Stimulated activated CD8-positive, alpha-beta memory T cell treated with anti-CD3 and anti-CD28 coated beads, Interleukin-2, amount 100 ng/mL, for 1 hour (primary cell): ENCODE data around the gene NIP7.
"Not testable (repeated sequence)": the region's sequence is repeated elsewhere in the genome, so short reads cannot be mapped to it uniquely, and the experiment has no call there.

Experiments
- DNase-seq, 2 donors: peaks; one replicate each; pipeline ENCODE4 v3.0.0-alpha.2; 2020; ENCODE audit warnings: low read depth in 2 of 2

The NIP7 gene

DNA sequence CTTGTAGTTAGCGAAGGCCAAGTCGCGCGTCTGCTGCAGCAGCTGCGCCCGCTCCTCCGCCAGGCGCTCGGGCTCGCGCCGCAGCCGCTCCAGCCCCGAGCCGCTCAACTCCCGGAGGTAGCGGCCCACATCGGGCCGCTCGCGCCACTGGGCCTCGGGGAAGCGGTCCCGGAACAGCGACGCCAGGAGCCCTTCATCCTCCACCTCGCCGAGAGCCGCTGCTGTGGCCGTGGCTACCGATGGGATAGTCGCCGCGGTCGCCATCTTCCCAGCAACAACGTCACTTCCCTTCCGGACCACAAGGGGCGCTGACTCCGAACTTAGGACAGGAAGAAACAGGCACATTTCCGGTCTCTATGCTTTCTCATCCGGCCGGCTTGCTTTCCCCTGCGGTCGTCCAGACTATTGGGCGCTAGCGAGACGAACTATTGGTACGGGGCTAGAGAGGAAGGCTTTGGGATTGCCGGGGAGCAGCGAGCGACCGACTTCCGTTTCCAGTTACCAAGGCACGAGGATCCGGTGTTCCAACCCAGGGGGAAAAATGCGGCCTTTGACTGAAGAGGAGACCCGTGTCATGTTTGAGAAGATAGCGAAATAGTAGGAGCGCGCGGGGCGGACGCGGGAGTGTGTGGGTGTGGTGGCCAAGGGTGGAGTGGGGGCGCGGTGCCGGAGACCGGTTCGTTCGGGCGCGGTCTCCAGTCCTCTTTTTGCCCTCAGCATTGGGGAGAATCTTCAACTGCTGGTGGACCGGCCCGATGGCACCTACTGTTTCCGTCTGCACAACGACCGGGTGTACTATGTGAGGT lies at the start of gene NIP7, which contains the start of gene COG8:
TSS of gene NIP7 (plus strand) at position 484 of the 806 bp plus-strand sequence. CDS start at position 542, 58 bp downstream.
TSS of gene COG8 (minus strand) at position 276 of the 806 bp plus-strand sequence. CDS start at position 264, 12 bp downstream.
- DNase-seq, result peak; percentile 77 to 85

DNA sequence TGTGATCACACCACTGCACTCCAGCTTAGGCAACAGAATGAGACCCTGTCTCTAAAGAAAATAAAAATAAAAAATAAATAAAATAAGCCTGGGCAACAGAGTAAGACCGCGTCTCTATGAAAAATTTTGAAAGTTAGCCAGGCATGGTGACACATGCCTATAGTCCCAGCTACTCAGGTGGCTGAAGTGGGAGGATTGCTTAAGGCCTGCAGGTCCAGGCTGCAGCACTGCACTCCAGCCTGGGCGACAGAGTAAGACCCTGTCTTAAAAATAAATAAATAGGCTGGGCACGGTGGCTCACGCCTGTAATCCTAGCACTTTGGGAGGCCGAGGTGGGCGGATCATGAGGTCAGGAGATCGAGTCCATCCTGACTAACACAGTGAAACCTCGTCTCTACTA lies 47.9 kb upstream of the NIP7 start:
- DNase-seq, result not testable (repeated sequence)

DNA sequence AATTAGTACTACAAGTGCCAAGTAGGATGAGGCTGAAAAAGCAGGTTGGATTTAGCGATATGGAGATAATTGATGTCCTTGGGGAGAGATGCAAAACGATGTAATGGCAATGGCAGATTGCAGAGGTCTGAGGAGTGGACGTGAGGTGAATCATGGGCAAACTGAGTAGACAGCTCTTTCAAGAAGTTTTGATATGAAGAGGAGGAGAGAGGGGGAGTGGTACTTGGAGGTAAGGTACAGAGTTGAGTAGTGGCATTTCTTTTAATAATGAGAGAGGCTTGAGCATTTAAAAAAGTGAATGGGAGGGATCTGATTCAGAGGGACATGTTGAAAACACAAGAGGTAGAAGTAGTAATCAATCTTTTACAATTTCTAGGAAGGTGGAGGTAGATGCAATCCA lies 46.2 kb upstream of the NIP7 start:
- DNase-seq, result no peak

DNA sequence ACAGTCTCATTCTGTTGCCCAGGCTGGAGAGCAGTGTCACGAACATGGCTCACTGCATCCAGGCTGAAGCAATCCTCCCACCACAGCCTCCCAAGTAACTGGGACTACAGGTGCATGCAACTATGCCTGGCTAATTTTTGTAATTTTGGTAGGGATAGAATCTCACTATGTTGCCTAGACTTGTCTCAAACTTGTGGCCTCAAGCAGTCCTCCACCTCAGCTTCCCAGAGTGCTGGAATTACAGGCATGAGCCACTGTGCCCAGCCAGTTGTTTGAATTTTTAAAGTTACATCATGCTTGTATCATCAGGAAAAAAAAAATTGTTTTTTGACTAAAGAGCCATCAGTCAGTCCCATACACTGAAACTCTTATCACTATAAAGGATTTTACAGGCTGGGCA lies 45.5 kb upstream of the NIP7 start:
- DNase-seq, result no peak

DNA sequence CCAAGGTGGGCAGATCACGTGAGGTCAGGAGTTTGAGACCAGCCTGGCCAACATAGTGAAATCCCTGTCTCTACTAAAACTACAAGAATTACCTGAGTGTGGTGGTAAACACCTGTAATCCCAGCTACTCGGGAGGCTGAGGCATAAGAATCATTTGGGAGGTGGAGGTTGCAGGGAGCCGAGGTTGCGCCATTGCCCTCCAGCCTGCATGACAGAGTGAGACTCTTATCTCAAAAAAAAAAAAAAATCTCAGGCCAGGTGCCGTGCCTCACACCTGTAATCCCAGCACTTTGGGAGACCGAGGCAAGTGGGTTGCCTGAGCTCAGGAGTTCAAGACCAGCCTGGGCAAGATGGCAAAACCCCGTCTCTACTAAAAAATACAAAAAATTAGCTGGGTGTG lies 42.8 kb upstream of the NIP7 start:
- DNase-seq, result not testable (repeated sequence)

DNA sequence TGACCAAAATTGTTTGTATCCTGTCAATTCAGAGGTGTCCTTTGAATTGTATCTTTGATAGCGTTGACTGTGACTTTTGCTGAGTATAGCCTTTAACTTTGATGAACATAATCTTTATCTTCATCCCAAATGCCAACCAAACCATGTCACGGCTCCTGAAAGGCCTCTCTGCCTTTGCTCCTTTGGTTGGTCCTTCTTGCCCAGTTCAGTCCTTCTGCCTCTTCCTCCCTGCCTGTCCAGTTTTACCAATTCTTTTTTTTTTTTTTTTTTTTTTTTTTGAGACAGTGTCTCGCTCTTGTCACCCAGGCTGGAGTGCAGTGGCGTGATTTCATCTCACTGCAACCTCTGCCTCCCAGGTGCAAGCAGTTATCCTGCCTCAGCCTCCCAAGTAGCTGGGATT lies 41.3 kb upstream of the NIP7 start:
- DNase-seq, result no peak

DNA sequence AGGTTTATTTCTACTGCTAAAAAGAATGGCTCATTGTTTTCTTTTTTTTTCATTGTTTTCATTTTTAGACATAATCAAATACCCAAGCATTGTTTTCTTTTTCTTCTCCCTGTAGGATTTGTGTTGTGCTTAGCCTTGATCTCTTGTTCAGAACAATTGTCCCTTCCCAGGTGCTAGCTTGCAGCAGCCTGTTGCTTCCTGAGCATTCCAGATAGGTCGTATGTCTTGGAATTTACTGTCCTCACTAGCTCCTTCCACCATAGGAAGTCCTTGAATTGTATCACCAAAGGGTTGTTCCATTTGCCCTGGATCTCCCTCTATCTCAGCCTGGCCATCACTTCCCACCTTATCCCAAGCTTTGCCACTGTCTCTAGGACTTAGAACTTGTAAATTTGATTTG lies 38.4 kb upstream of the NIP7 start:
- no peak for DNase-seq

DNA sequence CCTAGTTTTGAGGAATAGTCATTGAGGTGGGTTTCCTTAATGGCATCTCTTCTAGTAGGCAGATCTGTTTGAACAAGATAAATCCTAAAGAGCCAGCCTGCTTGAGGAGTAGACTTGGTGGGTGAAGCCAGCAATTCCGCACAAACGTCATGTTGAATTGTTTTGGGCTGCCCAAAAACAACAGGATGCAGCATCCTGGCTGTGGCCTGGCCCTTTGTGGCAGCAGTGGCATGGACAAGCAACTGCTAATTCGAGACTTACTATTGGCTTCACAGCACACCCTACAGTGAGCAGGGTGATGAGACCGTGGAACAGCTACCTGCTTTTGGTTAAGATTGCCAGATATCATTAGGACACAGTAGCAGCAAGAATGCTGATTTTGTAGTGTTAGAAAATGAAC lies 37.7 kb upstream of the NIP7 start:
- DNase-seq, result no peak

DNA sequence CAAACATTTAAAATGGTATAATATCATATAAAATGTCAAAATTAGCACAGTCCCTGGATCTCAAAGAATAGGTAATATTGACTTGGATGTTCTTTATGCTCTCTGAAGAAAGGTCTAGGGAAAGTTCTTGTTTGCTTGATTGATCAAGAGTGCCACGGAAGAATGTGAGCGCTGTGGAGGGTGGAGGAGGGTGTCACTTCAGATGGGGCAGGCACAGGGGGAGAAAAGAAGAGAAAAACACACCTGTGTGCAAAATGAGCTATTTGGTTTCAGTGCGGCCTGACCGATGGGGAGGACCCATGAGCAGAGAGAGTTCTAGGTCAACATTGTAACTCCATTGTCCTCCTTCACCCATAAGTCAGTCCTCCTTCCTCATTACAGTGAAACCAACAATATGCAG lies 37.3 kb upstream of the NIP7 start:
- no peak for DNase-seq

DNA sequence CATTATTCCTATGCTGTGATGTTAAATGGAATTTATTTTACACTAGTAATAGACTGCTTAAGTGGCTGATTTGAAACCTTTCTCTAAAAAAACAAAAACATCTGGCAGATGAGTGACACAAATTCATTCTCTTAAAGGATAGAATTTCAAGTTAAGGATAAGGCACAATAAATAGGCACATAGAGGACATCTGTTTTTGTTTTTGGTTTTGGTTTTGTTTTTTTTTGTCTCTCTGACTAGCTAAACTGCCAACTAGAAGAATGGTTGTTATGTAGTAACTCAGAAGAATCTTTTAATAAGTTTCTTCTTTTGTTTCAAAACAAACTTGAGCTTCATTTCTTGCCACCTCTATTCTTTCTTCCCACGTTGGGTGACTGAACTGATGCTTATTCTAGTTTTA lies 33.5 kb upstream of the NIP7 start:
- DNase-seq, result no peak

DNA sequence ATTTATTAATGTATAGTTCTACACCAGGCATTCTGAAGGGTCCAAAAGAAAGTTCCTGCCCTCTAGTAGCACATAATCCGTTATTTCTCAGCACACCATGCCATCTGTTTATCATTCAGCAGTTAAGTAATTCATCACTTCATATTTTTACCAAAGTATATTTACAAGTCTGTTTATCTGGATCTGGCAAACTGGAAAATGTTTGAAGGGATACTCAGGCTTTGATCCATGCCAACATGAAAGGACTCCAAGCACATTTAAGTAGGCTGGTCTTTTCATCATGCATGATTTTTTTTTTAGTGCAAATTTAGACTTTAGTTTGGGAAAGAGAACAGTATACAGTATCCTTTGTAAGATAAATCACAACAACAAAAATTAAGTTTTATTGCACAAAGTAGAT lies 32.5 kb upstream of the NIP7 start:
- DNase-seq, result no peak

DNA sequence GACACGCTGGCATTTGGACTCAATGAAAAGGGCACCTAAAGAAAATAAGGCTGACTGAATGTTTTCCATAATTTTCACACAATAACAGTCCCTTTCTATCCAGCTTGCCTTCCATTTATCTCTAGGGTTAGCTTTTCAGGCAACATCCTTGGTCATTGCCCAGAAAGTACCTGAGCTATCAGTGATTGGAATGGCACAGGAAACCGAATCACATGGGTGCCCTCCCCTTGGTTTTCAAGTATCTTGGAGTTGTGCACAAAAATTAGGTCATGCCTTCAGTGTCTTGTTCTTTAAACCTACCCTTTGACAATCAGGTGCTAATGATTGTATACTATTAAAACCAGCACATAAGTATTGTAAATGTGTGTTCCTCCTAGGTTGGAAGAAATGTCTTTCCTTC lies 31.7 kb upstream of the NIP7 start:
- no peak for DNase-seq

DNA sequence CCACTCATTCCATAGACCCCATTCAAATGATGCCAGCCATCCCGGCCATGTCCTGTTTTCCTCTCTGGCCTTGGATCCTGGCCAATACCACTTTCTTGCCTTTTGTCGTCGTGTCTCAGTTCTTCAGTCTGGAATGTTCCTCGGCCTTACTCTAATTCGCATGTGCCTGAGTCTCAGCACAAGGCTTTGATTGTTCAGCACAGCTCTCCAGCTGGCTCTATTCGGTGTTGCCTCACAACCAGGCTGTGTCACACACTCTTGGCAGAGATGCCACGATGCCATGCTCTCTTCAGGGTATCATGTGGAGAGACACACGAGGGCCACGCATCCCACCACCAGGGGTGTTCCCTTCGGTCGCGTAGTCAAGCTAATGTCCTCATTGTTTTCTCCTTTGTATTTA lies 30.3 kb upstream of the NIP7 start:
- no peak for DNase-seq

DNA sequence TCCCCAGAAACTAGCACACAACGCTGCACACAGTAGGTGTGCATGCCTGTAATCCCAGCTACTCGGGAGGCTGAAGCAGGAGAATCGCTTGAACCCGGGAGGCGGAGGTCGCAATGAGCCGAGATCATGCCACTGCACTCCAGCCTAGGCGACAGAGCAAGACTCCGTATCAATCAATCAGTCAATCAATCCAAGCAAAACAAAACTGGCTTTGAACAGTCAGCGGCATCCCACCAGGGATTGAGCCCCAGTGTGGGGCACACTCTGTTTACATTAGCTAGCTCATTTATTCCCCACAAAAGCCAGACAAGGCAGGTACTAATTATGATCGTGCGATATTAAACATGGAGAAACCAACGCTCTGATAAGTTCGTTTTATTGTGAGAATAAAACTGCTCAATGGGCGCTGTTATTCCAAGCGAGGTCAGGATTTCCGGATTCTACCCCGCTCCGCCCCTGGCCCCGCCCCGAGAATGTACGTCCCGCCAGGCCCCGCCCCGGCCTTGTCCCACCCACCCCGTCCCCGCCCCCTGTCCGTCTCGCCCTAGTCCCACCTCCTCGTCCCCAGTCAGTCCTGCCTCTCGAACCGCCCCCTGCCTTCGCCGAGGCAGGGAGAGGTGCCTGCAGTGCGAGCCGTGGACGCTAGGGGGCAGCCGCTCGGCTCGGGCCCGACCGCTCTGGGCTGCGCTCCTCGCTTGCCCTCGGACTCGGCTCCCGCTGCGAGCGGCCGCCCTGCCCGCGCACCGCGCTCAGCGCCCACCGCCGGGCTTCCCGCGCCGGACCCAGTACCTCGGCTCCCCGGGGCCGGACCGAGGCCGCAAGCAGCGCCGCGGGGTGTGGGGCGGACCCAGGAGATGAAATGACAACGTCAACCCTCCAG lies 28.7 kb upstream of the NIP7 start, which contains the start of gene VPS4A:
TSS of gene VPS4A (plus strand) at position 698 of the 880 bp plus-strand sequence. CDS start at position 860, 162 bp downstream.
- DNase-seq, result peak; percentile 95 to 96

DNA sequence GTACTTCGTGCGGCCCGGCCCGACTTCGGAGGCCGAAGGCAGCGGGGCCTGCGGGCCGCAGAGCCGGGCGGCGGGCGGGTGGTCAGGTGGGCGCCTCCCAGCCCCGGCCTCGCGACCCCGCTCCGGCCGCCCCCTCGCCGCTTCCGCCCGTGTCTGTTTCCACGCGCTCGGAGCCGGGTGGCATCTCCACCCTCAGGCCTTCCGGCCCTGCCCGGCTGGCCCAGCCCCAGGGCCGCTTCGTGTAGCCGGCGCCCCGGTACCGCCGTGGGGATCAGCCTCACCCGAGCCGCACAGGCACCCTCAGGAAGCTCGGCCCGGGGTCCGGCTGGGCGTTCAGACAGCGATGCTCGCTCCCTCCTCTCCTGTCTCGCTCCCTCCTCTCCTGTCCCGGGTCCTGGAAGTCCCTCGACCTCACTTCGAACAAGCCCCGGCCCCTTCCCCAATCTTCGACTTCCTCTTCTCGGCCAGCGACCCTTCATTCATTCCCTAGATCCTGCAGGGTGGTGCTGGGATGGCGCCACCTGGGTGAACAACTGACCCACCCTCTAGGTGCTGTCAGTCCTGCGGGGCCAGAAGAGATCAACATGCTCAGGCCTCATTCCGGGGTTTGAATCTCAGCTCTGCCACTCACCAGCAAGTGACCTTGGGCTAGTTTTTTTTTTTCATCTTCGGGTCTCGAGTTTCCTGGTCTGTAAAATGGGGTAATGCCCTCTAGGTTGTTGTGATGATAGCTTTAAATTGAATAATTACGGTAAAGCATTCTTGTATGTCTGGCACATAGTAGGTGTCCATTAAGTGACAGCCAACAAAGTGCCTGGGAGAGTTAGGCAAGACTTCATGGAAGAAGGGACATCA lies 27.8 kb upstream of the NIP7 start:
- DNase-seq, result no peak

DNA sequence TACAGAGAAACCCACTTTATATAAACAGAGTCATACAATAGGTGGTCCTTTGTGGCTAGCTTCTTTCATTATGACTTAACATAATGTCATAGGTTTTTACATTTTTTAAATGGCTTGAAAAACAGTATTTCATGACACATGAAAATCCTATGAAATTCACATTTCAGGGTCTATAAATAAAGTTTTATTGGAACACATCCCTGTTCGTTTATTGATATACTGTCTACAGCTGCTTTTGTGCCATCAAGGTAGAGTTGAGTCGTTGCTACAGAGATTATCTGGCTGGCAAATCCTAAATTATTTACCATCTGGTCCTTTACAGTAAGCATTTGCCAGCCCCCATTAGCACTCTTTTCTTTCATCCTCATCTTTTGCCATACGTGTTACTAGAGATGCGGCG lies 26.1 kb upstream of the NIP7 start:
- no peak for DNase-seq

DNA sequence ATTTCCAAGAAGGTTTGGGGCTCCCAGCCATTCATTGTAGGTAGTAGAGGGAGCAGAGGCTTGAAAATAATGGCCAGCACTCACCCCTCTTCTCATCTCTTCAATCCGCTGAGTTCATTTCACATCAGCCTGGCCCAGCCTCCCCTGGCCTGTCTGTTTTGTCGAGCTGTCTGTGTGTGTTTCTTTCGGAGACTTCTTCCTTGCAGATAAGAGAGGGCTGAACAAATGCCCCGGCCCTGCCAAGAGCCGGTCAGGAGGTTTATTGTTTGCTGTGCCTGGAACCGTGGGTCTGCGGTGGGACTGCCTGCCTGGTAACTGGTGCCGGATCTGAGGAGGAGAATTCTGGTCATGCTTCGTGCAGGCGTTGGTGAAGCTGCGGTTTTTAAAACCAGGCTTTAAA lies 25.0 kb upstream of the NIP7 start:
- DNase-seq, result no peak

DNA sequence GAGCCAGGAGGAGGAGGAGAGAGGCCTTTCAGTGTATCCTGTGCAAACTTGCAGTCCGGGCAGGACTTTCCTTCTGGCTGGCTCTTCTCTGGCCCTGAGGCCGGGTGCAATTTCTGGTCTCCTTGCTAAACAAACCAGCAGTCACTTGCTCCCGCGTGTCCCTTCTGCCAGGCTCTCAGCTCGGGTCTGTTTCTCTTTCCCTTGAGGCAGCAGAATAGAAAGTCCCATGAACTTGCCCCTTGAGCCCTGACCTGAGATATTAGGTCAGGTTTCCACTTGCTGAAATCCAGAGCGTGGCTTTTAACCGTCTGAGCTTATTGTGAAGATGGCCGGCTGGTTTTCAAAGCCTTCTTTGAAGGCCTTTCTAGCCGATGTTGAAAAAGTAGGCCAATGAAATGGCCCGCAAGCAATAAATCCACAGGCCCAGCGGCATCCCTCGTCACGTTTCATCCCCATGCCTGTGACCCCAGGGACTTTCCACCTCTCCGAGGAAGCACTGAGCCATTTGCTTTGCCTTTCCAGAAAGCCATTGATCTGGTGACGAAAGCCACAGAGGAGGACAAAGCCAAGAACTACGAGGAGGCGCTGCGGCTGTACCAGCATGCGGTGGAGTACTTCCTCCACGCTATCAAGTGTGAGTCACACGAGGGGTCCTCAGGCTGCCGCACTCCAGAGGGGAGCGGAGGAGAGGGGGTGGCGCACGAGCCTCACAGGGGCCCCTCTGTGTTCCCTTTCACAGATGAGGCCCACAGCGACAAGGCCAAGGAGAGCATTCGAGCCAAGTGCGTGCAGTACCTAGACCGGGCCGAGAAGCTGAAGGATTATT lies 23.9 kb upstream of the NIP7 start:
- DNase-seq, result no peak

DNA sequence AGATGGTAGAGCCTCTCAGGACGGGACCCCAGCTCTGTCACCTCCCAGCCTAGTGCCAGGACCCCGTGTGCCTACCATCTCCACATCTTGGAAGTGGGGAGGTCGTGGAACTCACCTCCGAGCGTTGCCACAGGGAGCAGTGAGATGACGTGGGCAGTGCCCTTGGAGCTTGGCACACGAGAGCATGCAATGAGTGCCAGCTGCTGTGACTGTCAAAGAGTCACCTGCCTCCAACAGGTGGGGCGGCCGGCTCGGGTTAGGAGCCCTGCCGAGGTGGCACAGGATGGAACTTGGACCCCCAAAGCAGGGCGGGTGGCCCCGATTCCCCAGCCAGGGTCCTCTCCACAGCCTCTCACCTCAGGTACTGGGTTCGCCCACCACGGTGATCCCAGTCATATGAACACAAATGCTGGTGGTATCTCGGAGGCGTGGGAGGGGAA lies 23.0 kb upstream of the NIP7 start:
- DNase-seq, result no peak

DNA sequence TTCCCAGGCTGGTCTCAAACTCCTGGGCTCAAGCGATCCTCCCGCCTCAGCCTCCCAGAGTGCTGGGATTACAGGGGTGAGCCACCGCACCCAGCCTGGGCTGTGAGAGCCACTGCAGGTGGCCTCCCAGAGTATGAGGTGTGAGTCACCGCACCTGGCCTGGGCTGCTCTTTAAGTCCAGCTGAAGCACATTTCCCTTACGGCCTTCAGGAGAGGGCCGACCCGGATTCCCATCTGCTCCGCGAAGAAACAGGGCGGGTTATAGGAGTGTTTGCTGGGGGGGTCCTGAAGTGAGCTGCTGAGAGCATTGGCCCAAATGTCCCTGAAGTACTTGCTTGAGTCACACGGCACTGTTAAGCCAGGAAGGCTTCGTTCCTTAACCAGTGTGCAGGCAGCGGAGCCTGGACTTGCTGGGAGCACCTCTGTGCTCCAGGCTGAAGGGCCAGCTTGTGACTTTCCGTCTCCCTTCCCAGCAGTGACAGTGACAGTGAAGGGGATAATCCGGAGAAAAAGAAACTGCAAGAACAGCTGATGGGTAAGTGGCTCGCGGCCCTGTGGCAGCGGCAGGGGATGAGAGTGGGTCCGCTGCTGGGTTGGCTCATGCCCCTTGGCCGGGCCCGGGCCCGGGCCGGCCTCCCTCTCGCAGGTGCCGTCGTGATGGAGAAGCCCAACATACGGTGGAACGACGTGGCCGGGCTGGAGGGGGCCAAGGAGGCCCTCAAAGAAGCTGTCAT lies 21.2 kb upstream of the NIP7 start:
- no peak for DNase-seq
